Nephron (organoid): ENCODE results near the gene JSRP1.

Experiments
- H3K27ac Mint-ChIP-seq, 3 experiments: 2 replicates each; pipeline ENCODE4 v1.8.0; 2020; ENCODE audit warnings: mixed read lengths in 3 of 3, mild to moderate bottlenecking in 2 of 3, moderate library complexity in 1 of 3
- H3K27me3 Mint-ChIP-seq: 2 replicates; pipeline ENCODE4 v1.8.0; 2021; ENCODE audit warnings: low read depth, mild to moderate bottlenecking, moderate library complexity, mixed read lengths
- H3K36me3 Mint-ChIP-seq: 2 replicates; pipeline ENCODE4 v1.8.0; 2020; ENCODE audit warnings: low read depth, mixed read lengths
- H3K4me1 Mint-ChIP-seq: 2 replicates; pipeline ENCODE4 v1.8.0; 2020; ENCODE audit warnings: mixed read lengths
- H3K4me3 Mint-ChIP-seq, 3 experiments: 2 replicates each; pipeline ENCODE4 v1.8.0; 2020; ENCODE audit warnings: mild to moderate bottlenecking in 3 of 3, mixed read lengths in 3 of 3, moderate library complexity in 2 of 3
- H3K9me3 Mint-ChIP-seq: 2 replicates; pipeline ENCODE4 v1.8.0; 2020; ENCODE audit warnings: mixed read lengths
- CTCF ChIP-seq, 3 experiments: fragments of 200-600 bp; sonication (generic); IDR thresholded peaks; one replicate each; pipeline ENCODE4 v1.5.0; 2021; ENCODE audit warnings: antibody characterized with exemption in 3 of 3; ENCODE audit not compliant: unreplicated experiment in 3 of 3

Gene JSRP1

GRCh38 chr19:2273356-2274184 lies 17.4 kb upstream of the JSRP1 start:
- Mint-ChIP-seq H3K9me3 (no peaks in the 10 kb centered on the region), H3K27ac (peak overlapping the region; percentile 56 to 88 (median 87))
- peak; percentile 93 to 98 (median 94) for TF ChIP-seq CTCF (IDR thresholded peaks at IDR 0.05; ENCODE audit: unreplicated experiment in 3 of 3)

GRCh38 chr19:2271234-2272103 lies 15.3 kb upstream of the JSRP1 start:
- peaks cover 21% of the 10 kb centered on the region for H3K36me3 Mint-ChIP-seq
- H3K4me1 Mint-ChIP-seq, result peaks cover 30% of the 10 kb centered on the region
- H3K27ac Mint-ChIP-seq, result peak overlapping the region; percentile 45 to 79 (median 61)
- TF ChIP-seq CTCF (IDR thresholded peaks at IDR 0.05; ENCODE audit: unreplicated experiment in 3 of 3), result no peak
- H3K9me3 Mint-ChIP-seq, result no peaks in the 10 kb centered on the region
- peak overlapping the region; percentile 89 to 95 (median 92) for H3K4me3 Mint-ChIP-seq
- H3K27me3 Mint-ChIP-seq, result no peaks in the 10 kb centered on the region

More at GRCh38 chr19:2273356-2274184, 17.4 kb upstream of the JSRP1 start:
- no peaks in the 10 kb centered on the region for H3K27me3 Mint-ChIP-seq
- H3K4me1 Mint-ChIP-seq, result peaks cover 26% of the 10 kb centered on the region
- peak overlapping the region; percentile 70 to 83 (median 77) for H3K4me3 Mint-ChIP-seq
- peaks cover 25% of the 10 kb centered on the region for H3K36me3 Mint-ChIP-seq

GRCh38 chr19:2270423-2271233 lies 14.4 kb upstream of the JSRP1 start:
- H3K4me3 Mint-ChIP-seq, result peak overlapping the region; percentile 93 to 95 (median 93)
- H3K27me3 Mint-ChIP-seq, result no peaks in the 10 kb centered on the region
- H3K9me3 Mint-ChIP-seq, result no peaks in the 10 kb centered on the region
- H3K36me3 Mint-ChIP-seq, result peaks cover 21% of the 10 kb centered on the region
- peaks cover 33% of the 10 kb centered on the region for H3K4me1 Mint-ChIP-seq
- no peak for TF ChIP-seq CTCF (IDR thresholded peaks at IDR 0.05; ENCODE audit: unreplicated experiment in 3 of 3)
- peak overlapping the region in 1 of 3 experiments; percentile 38 for H3K27ac Mint-ChIP-seq

GRCh38 chr19:2270157-2270422 lies 13.9 kb upstream of the JSRP1 start:
- no peak for TF ChIP-seq CTCF (IDR thresholded peaks at IDR 0.05; ENCODE audit: unreplicated experiment in 3 of 3)

GRCh38 chr19:2269244-2270156 lies 13.3 kb upstream of the JSRP1 start:
- H3K36me3 Mint-ChIP-seq, result peaks cover 17% of the 10 kb centered on the region
- peak overlapping the region; percentile 93 to 95 (median 93) for H3K4me3 Mint-ChIP-seq
- no peaks in the 10 kb centered on the region for H3K9me3 Mint-ChIP-seq

More at GRCh38 chr19:2270157-2270422, 13.9 kb upstream of the JSRP1 start:
- H3K4me1 Mint-ChIP-seq, result peaks cover 31% of the 10 kb centered on the region
- peak overlapping the region; percentile 93 to 95 (median 93) for H3K4me3 Mint-ChIP-seq
- peaks cover 20% of the 10 kb centered on the region for H3K36me3 Mint-ChIP-seq
- H3K27ac Mint-ChIP-seq, result peak overlapping the region in 2 of 3 experiments; percentile 63 to 87
- no peaks in the 10 kb centered on the region for H3K9me3 Mint-ChIP-seq
- H3K27me3 Mint-ChIP-seq, result no peaks in the 10 kb centered on the region

More at GRCh38 chr19:2269244-2270156, 13.3 kb upstream of the JSRP1 start:
- peak in 2 of 3 experiments; percentile 13 to 23 for TF ChIP-seq CTCF (IDR thresholded peaks at IDR 0.05; ENCODE audit: unreplicated experiment in 3 of 3)
- peak overlapping the region; percentile 70 to 87 (median 82) for H3K27ac Mint-ChIP-seq
- H3K4me1 Mint-ChIP-seq, result peaks cover 28% of the 10 kb centered on the region
- no peaks in the 10 kb centered on the region for H3K27me3 Mint-ChIP-seq
